Measurements from ENCODE around the gene OSBPL9. TPM values are rescaled to one million over a fixed set of nuclear protein-coding genes. Genes with fewer than 3 reads are reported as not detected.

OSBPL9 gene
- total RNA-seq, 1 experiment from 2014 or later: 52.6 TPM

GRCh38 chr1:51819810-51820209, 202.9 kb downstream of the OSBPL9 start:
- ChIA-PET CTCF (no interaction called here), POLR2A (no interaction called here), RAD21 (ENCODE audit: low non-redundant PET in 1 of 2, low total read pairs in 2 of 2, uncharacterized antibody in 2 of 2, unreplicated experiment in 2 of 2) (no interaction called here)
- no peaks in the 10 kb centered on the region for H3K9me3 ChIP-seq (ENCODE audit: control insufficient read depth in 1 of 2, insufficient read depth in 1 of 2, low read depth in 1 of 2, low read length in 2 of 2)
- peaks cover 28 to 29% of the 10 kb centered on the region in 2 experiments for H3K36me3 ChIP-seq (ENCODE audit: control insufficient read depth in 1 of 2, insufficient read depth in 2 of 2, low read length in 2 of 2)
- H3K9me2 ChIP-seq (ENCODE audit: insufficient read depth): no peaks in the 10 kb centered on the region
- no peak overlapping the region for H3K4me2 ChIP-seq (ENCODE audit: low read length)
- TF ChIP-seq EZH2 (IDR thresholded peaks at IDR 0.05) (no peak), ZFX (IDR thresholded peaks at IDR 0.05) (no peak), ELF1 (IDR thresholded peaks at IDR 0.05; ENCODE audit: borderline replicate concordance, low read depth) (no peak), TCF7L2 (IDR thresholded peaks at IDR 0.05; ENCODE audit: borderline replicate concordance, extremely low read depth, insufficient read depth, insufficient read length) (no peak), MAX (IDR thresholded peaks at IDR 0.05) (no peak), JUND (IDR thresholded peaks at IDR 0.05) (no peak), SP1 (IDR thresholded peaks at IDR 0.05; ENCODE audit: low read depth) (no peak), EZH2phosphoT487 (IDR thresholded peaks at IDR 0.05; ENCODE audit: borderline replicate concordance) (no peak), RAD21 (IDR thresholded peaks at IDR 0.05; ENCODE audit: low read depth) (no peak), YY1 (IDR thresholded peaks at IDR 0.05; ENCODE audit: extremely low read depth, insufficient replicate concordance, low read depth, low read length) (no peak), SRF (IDR thresholded peaks at IDR 0.05; ENCODE audit: low read depth) (no peak)
- TF ChIP-seq, protein P1, sequence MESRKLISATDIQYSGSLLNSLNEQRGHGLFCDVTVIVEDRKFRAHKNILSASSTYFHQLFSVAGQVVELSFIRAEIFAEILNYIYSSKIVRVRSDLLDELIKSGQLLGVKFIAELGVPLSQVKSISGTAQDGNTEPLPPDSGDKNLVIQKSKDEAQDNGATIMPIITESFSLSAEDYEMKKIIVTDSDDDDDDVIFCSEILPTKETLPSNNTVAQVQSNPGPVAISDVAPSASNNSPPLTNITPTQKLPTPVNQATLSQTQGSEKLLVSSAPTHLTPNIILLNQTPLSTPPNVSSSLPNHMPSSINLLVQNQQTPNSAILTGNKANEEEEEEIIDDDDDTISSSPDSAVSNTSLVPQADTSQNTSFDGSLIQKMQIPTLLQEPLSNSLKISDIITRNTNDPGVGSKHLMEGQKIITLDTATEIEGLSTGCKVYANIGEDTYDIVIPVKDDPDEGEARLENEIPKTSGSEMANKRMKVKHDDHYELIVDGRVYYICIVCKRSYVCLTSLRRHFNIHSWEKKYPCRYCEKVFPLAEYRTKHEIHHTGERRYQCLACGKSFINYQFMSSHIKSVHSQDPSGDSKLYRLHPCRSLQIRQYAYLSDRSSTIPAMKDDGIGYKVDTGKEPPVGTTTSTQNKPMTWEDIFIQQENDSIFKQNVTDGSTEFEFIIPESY (IDR thresholded peaks at IDR 0.05; ENCODE audit: extremely low read depth, insufficient replicate concordance, low read length): no peak
- TF ChIP-seq, protein P2, sequence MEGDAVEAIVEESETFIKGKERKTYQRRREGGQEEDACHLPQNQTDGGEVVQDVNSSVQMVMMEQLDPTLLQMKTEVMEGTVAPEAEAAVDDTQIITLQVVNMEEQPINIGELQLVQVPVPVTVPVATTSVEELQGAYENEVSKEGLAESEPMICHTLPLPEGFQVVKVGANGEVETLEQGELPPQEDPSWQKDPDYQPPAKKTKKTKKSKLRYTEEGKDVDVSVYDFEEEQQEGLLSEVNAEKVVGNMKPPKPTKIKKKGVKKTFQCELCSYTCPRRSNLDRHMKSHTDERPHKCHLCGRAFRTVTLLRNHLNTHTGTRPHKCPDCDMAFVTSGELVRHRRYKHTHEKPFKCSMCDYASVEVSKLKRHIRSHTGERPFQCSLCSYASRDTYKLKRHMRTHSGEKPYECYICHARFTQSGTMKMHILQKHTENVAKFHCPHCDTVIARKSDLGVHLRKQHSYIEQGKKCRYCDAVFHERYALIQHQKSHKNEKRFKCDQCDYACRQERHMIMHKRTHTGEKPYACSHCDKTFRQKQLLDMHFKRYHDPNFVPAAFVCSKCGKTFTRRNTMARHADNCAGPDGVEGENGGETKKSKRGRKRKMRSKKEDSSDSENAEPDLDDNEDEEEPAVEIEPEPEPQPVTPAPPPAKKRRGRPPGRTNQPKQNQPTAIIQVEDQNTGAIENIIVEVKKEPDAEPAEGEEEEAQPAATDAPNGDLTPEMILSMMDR (IDR thresholded peaks at IDR 0.05 in 2 of 3, conservative IDR thresholded peaks at IDR 0.05 in 1 of 3; ENCODE audit: borderline replicate concordance in 1 of 3, insufficient read depth in 1 of 3, low read depth in 2 of 3, low read length in 2 of 3): no peak
- no peak overlapping the region for H3K9ac ChIP-seq (ENCODE audit: low read length)
- no TSS peak for BruUV-seq (replicated peaks)
- no peak overlapping the region for H2AFZ ChIP-seq (ENCODE audit: low read depth, low read length, poor library complexity, severe bottlenecking)
- no peak overlapping the region for H3K27ac ChIP-seq (ENCODE audit: low read depth, low read length)
- no peaks in the 10 kb centered on the region for H3K27me3 ChIP-seq (ENCODE audit: insufficient read depth, low read length)
- H4K20me1 ChIP-seq (ENCODE audit: insufficient read depth): no peaks in the 10 kb centered on the region
- no peak for DNase-seq (ENCODE audit: low read depth, low spot score)
- no peaks in the 10 kb centered on the region for H3K4me1 ChIP-seq (ENCODE audit: control insufficient read depth in 1 of 2, insufficient read depth in 2 of 2, low read length in 2 of 2)
- intact Hi-C loops (cut with micrococcal nuclease): no loop called here
- H3K4me3 ChIP-seq (replicated peaks in 1 of 2; ENCODE audit: low read depth in 1 of 2, low read length in 2 of 2): no peak overlapping the region
- ATAC-seq: no peak
- no peaks in the 10 kb centered on the region; the same call in 1 of the 2 replicates for H3K79me2 ChIP-seq (ENCODE audit: insufficient read depth, low read length)
